GM21367 (cell line): ENCODE data around the gene GPR143.
"Not testable (repeated sequence)": the region's sequence is repeated elsewhere in the genome, so short reads cannot be mapped to it uniquely, and the experiment has no call there.

ENCODE experiments used
- ATAC-seq: cut with Tn5 transposase; IDR thresholded peaks from one replicate; pipeline ENCODE4 v1.9.1; 2021; ENCODE audit not compliant: unreplicated experiment

Gene GPR143

DNA sequence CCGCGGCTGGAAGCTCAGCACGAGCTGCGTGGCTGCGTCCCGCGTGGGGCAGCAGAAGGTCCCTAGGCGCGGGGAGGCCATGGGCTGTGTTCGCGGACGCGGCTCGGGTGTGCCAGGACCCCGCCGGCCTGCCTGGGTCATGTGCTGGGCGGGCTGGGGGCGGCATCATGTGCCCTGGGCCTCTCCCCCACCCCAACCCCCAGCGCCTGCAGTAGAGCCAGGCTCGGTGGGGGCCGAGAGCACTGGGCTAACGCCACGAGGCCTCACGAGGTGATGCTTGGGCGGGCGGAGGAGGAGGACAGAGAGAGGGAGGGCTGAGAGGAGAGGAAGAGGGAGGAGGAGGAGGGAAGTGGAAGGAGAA lies at the start of gene GPR143:
TSS of gene GPR143 (minus strand) at position 111 of the 361 bp plus-strand sequence. CDS start at position 81, 30 bp downstream.
- no peak for ATAC-seq

DNA sequence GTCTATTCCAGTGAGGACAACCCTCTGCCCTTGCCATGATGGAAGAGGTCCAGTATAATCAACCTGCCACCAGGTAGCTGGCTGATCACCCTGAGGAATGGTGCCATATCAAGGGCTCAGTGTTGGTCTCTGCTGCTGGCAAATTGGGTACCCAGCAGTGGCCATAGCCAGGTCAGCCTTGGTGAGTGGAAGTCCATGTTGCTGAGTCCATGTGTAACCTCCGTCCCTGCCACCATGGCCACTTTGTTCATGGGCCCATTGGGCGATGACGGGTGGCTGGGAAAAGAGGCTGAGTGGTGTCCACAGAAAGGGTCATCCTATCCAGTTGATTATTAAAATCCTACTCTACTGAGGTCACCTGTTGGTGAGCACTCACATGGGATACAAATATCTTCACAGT lies 45.4 kb upstream of the GPR143 start:
- ATAC-seq, result not testable (repeated sequence)

DNA sequence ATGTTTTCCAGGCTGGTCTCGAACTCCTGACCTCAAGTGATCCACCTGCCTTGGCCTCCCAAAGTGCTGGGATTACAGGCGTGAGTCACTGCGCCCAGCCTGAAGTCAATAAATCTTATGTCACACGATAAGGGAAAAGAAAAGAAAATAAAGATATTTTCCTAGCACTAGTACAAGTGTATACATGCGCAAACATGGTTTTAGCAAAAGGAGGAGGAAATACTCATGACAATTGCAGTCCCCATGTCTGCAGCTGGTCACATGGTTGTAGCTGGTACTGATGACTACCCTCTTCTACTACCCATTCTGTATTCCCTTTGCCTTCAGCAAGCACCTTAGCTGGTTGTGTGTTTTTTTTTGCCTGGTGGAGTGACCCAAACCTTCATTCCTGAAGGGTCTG lies 44.2 kb upstream of the GPR143 start:
- ATAC-seq, result not testable (repeated sequence)

DNA sequence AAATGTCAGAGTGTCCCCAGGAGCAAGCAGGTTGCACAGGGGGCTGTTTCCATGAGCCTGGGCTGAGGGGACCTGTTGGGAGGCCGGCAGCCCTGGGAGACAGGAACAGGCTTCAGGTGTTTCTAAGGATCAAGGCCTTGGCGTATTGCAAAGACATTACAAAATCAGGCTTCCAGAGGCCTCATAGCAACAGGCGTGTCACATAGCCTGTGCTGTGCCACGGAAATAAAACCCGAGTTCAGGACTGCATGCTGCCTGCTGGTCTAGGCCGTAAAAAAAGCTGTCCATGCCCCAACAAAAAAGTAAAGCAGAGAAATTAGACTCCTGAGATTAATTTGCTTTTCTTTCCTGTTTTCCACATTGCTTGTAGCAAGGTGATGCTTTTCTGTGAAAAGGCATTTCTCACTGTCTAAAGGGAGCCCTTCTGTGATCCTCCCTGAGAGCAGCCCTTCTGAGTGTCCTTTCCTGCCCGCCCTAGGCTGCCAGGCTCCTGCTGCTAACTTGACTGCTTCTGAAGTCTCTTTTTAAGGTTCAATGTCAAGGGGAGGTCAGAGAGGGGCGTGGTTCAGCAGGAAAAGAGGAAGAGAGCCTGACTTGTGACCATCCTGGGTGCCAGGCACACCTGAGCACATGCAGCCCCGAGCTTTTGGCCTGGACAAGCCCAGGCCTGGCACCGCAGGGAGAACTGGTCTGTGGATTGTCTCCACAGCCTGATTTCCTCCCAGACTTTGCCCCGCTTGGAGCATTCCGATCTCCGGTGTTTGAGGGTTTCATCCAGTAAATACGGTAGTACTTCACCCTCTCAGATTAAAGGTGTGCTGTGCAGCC lies 41.9 kb upstream of the GPR143 start:
- no peak for ATAC-seq

DNA sequence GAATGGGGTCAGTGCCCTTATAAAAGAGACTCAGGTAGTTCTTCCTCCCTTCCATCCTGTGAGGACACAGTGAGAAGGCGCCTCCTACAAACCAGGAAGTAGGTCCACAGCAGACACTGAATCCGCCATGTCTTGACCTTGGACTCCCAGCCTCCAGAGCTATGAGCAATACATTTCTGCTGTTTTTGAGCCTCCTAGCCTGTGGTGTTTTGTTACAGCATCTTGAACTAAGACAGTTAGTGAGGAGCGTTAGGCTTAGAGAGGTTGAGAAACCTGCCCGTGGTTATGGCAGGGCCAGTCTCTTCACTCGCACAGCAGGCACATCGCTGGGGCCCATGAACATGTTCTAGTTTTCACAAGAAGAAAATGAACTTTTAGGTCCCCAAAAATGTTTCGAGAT lies 40.3 kb upstream of the GPR143 start:
- ATAC-seq, result no peak

DNA sequence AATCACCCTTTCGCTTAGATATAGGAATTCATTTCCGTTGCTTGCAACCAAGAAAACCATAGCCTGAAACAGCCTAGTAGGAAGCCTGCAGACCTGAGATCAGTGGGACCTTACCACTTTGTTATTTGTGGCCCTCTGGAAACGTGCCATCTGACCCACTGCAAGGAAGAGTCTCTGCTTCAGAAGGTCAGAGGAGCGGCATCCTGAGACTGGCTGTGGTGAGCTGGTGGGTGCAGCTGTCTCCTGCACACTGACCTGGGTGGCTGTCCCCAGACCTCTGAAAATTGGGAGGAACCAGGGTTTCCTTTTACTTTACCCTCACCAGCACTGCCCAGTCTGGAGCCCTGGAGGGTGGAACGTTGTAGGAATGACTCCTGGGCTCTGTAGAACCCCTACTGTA lies 38.8 kb upstream of the GPR143 start:
- ATAC-seq, result no peak

DNA sequence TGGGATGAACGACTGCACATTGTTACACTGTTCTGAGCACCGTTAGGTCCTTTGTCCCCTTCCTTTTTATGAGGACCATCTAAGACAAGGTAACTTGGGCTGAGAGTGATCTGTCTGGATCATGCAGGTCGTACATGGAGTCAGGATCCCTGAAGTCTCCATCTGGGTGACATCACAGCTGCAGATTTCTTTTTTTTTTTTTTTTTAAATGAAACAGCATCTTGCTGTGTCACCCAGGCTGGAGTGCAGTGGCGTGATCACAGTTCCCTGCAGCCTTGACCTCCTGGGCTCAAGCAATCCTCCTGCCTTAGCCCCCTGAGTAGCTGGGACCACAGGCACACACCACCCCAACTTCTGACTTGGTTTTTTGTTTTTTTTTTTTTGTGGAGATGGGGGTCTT lies 37.1 kb upstream of the GPR143 start:
- ATAC-seq, result no peak

DNA sequence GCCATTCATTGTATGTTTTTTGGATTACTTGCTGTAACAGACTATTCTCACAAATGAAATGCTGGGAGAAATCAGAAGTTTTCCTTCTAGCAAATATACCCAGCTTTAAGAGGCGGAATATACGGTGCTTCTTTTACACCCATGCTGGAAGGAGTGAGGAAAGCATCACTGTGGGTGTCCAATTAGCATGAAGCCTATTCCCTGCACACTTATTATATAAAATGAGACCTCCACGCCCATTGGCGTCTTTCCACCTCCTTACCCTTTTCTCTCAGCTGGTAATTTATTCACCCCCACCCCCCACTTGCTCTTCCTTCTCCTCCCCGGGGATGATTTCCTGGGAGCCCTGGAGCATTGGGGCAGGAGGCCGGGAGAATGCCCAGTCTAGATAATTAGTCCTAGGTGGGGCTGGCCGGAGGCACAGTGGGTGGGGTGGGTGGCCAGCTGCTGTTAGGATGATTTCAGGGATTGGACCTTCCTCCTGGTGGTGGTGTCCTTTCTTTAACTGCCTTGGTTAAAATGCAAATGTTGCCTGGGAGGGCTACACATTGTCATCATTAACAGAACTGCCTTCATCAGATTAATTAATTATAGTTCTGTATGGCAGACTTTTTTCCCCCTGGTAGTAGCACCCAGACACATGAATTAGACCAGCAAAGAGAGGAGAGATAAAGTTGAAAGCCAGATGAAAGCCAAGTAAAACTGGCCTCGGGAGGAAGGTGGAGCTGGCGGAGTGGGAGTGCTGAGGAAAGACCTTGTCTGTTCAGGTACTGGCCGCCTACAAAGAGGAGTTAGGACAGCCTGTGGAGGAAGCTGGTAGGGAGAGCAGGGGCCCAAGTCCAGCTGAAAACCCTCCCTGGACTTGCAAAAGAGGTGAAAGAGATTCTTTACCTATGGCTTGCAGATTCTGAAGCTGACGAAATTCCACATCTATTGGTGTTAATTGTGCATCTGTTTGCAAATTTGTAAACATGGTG lies 32.0 kb upstream of the GPR143 start:
- no peak for ATAC-seq

DNA sequence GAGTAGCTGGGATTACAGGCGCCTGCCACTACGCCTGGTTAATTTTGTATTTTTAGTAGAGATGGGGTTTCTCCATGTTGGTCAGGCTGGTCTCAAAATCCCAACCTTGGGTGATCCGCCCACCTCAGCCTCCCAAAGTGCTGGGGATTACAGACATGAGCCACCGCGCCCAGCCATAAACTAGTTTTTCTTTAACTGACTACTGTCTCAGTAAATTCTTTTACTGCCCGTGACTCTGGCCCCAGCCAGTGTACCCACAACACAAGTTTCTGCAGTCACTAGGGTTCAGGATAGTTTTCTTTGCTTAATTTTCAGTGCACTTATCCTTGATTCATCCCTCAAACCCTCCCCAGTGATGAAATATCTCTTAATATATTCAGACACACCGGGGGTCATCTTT lies 28.8 kb upstream of the GPR143 start:
- ATAC-seq, result no peak

DNA sequence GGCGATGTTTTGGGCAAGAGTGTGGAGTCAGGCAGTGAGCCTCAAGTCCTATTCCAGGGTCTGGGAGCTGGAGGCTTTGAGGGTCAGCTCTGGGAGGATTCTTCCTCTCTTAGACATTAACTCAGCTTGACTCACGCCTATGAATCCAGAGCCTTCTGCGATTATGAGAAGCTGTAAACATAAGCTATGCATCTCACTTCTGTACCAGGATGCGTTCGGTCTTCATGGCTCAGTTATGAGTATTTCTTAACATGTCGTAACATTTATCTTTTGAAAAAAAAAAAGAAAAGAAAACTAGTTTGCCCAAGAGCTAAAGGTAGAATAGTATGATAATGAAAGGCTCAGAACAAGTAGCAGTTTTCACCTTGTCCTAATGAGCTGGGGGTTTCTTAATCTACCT lies 25.2 kb upstream of the GPR143 start:
- no peak for ATAC-seq

DNA sequence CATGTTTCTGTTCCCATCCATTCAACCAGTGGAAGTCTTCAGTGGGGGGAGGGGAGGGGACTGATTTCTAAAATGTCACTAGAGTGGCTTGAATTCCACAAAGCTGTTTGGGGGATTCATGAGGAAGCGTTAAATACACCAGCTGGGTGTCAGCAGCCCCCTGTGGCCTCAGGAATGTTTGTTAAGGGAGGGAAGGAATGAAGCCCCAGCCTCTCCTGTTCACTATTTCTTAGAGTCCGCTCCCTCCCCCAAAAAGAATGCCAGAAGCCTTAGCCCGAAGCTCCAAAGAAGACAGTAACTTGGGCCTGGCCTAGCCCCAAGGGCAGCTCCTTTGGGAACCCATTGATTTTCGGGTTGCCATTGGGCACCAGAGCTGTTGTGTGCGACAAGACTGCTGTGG lies 23.9 kb upstream of the GPR143 start:
- ATAC-seq, result no peak

DNA sequence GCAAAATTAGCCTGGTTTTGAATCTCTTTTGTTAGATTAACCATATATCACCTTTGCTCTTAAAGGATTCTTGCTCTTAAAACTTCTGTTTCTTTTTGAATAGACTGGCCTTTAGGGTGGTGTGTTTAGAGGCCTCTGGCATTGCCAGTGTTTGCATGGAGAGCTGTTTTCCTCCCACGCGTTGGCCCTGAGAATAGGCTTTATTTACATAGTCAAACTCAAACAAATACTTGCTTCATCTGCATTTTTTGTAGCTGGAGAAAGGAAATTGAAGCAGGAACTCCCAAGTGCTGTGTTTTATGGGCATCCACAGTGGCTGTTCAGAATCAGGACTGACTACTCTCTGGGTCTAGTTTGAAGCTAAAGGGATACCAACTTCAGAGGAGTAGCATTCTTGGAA lies 23.3 kb upstream of the GPR143 start:
- no peak for ATAC-seq

DNA sequence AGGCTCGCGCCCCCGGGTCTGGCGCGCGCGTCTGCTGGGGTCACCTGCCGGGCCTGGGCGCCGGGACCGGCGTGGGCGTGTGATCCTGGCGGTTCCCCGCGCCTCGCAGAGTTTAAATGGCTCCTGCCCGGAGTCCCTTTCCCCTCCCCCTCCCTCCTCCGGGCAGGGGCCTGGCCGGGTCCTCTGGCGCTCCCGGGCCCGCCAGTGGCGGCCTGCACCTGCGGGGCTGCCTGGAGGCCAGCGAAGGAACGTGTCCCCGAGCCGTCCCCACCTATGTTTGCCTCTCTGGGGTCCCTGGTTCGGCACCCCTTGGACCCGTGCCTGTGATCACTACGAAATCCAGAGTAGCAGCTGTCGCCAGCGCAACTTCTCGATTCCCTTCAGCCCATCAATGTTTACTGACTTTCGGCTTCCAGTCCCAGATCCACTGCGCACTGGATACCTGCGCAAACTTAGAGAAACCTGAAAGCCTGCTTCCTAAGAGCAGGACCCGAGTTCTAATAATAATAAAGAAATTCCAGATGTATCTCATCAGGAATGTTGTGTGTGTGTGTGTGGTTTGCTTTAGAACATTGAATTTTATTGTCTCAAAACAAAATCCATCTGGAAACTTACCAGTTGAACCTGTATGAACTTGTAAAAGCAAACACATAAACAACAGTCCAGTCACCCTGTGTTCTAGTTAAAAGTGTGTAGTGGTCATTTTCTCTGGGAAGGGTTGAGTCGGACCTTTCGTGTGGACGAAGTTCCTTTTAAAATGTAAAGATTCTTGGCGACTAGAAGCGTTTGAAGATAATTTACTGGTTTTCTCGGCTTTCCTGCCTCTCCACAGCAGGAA lies 21.4 kb upstream of the GPR143 start:
- ATAC-seq, result no peak

DNA sequence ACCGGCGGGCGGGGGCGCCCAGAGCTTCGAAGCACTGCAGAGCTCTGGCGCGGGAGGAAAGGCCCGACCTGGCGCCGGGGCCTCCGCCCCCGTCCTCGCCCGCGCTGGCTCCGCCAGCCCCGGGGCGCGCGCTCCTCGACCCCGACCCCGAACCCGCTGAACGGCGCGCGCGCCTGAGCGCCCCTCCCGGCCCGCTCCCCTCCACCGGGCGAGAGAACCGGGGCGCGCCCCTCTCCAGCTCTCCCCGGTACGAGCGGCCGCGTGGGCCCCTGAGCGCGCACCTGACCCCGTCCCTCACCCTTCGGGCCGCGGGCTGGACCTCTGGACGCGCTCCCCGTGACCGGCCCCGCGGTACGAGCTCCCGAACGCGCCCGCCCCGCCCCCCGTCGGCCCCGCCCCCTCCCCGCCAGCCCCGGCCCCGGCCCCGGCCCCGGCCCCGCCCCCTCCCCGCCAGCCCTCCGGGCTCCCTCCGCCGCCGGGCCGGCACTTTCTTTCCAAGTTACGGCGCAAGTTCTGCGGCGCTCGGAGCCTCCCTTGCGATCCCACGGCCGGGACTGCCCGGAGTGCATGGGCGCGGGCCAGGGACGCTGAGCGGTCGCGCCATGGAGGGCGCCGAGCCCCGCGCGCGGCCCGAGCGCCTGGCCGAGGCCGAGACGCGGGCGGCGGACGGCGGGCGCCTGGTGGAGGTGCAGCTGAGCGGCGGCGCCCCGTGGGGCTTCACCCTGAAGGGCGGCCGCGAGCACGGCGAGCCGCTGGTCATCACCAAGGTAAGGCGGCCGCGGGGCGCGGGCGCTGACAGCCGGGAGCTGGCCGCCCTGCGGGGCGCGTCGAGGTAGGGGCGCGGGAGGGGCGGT lies 20.5 kb upstream of the GPR143 start, which contains the start of gene SHROOM2:
TSS of gene SHROOM2 (plus strand) at position 486 of the 854 bp plus-strand sequence. CDS start at position 603, 117 bp downstream.
- no peak for ATAC-seq

DNA sequence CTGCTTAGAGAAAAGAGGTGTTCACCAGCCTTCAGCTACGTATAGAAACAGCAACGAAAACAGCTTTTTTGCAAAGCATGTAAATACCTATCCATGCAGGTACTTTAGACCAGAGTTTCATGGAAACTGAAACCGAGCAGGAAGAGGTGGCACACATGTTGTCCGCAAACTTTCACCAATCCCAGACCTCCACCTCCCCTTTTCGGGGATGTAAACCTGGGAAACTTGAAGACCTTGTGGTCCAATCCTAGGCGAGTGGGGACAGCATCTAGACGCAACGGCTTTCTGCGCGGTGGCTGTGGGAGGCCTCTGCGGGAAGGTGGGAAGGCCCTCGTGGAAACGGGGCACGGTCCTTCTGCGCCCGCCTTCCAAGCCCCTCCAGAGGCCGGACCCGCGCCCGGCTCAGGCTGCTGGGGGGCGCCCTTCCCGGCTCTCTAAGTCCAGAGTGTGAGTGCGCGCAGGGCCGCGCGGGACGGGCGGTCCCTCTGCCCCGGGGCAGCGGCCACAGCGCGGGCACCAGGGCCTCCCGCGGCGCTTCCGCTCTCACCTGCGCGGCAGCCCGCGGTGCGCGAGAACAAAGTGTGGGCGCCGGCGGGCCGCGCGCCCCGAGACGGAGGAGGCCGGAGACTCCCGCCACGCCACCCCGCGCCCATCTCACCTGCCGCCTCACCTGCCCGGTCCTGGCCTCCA lies 19.8 kb upstream of the GPR143 start:
- ATAC-seq, result no peak

DNA sequence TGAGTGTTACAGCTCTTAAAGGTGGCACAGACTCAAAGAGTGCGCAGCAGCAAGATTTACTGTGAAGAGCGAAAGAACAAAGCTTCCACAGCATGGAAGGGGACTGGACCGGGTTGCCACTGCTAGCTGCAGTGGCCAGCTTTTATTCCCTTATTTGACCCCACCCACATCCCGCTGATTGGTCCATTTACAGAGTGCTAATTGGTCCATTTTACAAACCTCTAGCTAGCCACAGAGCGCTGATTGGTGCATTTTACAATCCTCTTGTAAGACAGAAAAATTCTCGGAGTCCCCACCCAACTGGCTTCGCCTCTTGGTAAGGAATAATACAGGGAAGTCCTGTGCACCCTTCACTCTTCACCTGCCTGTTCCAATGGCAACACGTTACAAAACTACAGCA lies 18.7 kb upstream of the GPR143 start:
- no peak for ATAC-seq

DNA sequence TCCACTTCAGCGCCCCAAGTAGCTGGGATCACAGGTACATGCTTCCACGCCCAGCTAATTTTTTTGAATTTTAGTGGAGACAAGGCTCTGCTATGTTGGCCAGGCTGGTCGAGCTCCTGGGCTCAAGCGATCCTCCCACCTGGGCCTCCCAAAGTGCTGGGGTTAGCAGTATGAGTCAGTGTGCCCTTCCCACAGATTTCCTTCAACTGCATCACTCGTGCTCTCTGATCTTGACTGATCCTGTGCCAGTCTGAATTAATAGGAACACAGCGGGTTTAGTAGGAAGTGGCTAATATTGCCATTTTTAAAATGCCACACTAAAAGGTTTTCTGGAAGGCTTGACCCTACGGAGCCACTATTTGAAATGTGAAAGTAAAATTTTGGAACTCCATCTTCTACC lies 16.3 kb upstream of the GPR143 start:
- no peak for ATAC-seq

DNA sequence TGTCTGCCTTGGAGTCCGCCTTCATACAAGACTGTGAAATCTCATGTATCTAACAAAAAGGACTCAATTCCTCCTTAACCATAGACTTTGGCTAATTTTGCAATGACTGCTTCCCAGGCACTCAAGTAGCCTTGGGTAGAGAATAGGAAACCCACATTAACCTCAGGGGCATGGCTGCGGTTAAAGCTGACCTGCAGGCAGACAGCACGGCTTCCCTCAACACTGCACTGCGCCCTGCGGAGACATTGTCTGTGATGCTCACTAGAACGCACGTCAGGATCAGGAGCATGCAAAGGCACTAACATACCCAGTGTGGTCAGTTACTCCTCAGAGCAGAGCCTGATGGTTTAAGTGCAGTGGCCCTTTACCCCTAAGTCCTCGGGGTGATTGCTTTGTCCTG lies 10.3 kb upstream of the GPR143 start:
- ATAC-seq, result no peak

DNA sequence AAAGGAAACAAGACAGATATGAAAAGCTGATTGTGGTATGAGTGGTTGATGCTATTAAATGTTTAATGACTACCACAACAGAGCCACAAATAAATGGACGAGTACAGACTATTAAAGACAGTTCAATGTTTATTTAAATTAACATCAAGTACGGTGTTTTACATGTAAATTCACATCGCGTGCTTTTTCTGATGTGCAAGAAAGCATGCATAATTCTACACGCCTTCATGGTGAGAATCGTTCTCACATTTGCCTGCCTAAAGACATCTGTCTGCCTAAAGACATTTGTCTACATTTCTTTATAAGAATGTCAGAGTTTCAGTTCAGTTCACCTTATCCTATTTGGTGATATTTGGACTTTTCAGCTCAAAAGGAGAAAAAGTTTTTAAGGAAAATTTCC lies 7.3 kb upstream of the GPR143 start:
- ATAC-seq, result no peak
